Measurements from ENCODE around the gene LY6G6F.

Gene LY6G6F

DNA sequence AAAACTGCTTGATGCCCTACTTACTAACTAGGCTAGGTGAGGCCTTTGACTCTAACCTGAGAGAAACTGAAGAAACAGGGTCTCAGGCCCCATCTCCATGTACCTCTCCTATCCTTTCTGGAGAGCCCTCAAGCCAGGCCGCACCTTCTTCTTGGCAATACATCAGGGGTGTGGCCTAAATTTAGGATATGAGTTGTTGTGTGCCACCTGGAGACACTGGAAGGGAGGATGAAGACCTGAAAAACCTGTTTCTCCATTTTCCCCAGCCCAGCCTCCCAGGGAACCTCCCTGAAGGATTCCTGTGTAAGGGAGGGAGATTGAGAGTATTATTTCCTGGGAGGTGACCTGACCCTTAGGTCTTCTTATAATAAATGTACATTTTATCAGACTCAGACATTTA lies 11.6 kb downstream of the LY6G6F start:
- peaks cover 46% of the 10 kb centered on the region for H3K27me3 Mint-ChIP-seq
- peaks cover 9% of the 10 kb centered on the region for H3K4me1 Mint-ChIP-seq
- no peak overlapping the region for H3K4me3 Mint-ChIP-seq
- DNase-seq, result no peak
- CTCF ChIA-PET, result no interaction called here
- H3K9me3 Mint-ChIP-seq, result no peaks in the 10 kb centered on the region
- no peak overlapping the region for H3K27ac Mint-ChIP-seq
- H3K36me3 Mint-ChIP-seq, result no peaks in the 10 kb centered on the region

GRCh38 chr6:31719001-31719400 lies 12.3 kb downstream of the LY6G6F start:
- H3K9me3 Mint-ChIP-seq, result no peaks in the 10 kb centered on the region
- CTCF ChIA-PET, result no interaction called here
- no peak for DNase-seq
- no peak overlapping the region for H3K27ac Mint-ChIP-seq
- H3K4me3 Mint-ChIP-seq, result no peak overlapping the region
- peaks cover 12% of the 10 kb centered on the region for H3K4me1 Mint-ChIP-seq
- no peaks in the 10 kb centered on the region for H3K36me3 Mint-ChIP-seq
- peaks cover 39% of the 10 kb centered on the region for H3K27me3 Mint-ChIP-seq

GRCh38 chr6:31720196-31720770 lies 13.6 kb downstream of the LY6G6F start:
- CTCF ChIA-PET, result no interaction called here
- peaks cover 11% of the 10 kb centered on the region for H3K4me1 Mint-ChIP-seq

DNA sequence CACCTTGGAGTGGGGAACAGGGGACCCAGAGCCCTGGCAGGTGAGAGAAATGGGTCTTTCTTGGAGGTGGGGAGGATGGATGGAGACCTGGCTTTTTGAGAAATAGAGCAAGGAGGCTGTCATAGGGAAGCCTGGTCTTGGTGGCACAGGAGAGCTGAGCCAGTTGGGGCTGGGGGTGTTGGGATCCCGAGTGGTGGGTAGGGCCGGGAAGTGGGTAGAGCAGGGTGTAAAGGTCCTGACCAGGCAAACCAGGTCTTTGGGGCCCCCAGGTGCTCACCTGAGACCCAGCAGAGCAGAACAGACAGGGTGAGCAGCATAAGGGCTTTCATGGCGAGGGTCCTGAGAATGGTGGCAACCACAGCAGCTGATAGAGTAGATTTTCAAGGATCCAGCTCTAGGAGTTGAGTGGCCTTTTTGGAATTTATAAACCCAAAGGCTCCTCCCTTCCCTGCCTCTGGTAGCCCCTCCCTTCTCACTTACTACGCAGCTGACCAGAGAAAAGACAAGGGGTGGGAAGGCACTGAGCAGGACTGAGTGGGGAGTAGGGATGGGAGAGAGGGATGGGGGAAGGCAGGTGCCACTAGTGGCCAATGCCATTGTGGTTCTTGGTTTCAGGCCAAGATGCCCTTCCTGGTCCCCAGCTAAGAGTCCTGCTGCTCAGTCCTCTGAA lies 14.8 kb downstream of the LY6G6F start, which contains the start of gene LY6G6C:
Gene LY6G6C (minus strand): TSS at position 396 of the 670 bp plus-strand sequence. CDS start 67 bp downstream, at position 329.
- H3K27ac Mint-ChIP-seq, result no peak within 1 kb of the TSS
- CTCF ChIA-PET, result interaction anchor here (1.3 kb wide), 1 partner anchor 49 kb away, joined by 3 read pairs; no protein-coding TSS in a partner anchor
- peaks cover 22% of the 10 kb centered on the region for H3K4me1 Mint-ChIP-seq
- peaks cover 30% of the 10 kb centered on the region for H3K27me3 Mint-ChIP-seq
- H3K36me3 Mint-ChIP-seq, result peaks cover 8% of the 10 kb centered on the region
- no peak for DNase-seq
- no peaks in the 10 kb centered on the region for H3K9me3 Mint-ChIP-seq
- H3K4me3 Mint-ChIP-seq, result no peak within 1 kb of the TSS

More at GRCh38 chr6:31720196-31720770, 13.6 kb downstream of the LY6G6F start:
- no peak overlapping the region for H3K27ac Mint-ChIP-seq
- H3K4me3 Mint-ChIP-seq, result no peak overlapping the region
- no peak for DNase-seq
- H3K36me3 Mint-ChIP-seq, result no peaks in the 10 kb centered on the region
- no peaks in the 10 kb centered on the region for H3K9me3 Mint-ChIP-seq
- peaks cover 30% of the 10 kb centered on the region for H3K27me3 Mint-ChIP-seq

DNA sequence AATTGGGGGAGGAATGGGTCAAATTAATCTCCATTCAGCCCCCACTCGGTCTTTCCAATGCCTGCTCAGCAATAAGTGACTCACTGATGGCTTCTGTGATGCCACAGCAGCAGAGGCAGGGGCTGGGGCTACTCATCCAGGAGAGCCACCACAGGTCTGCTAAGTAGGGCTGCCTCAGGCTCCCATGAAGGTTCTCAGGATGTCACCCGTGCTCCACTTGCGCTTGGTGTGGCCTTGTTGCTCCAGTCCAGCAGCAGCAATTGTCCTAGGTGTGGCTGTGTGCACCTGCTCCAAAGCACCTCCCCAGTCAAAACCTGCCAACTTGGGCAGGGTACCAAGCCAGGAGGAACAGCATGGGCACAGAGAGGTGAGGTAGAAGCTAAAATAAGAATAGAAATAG lies 15.5 kb downstream of the LY6G6F start:
- CTCF ChIA-PET, result interaction anchor here (1.3 kb wide), 1 partner anchor 48 kb away, joined by 3 read pairs; no protein-coding TSS in a partner anchor

DNA sequence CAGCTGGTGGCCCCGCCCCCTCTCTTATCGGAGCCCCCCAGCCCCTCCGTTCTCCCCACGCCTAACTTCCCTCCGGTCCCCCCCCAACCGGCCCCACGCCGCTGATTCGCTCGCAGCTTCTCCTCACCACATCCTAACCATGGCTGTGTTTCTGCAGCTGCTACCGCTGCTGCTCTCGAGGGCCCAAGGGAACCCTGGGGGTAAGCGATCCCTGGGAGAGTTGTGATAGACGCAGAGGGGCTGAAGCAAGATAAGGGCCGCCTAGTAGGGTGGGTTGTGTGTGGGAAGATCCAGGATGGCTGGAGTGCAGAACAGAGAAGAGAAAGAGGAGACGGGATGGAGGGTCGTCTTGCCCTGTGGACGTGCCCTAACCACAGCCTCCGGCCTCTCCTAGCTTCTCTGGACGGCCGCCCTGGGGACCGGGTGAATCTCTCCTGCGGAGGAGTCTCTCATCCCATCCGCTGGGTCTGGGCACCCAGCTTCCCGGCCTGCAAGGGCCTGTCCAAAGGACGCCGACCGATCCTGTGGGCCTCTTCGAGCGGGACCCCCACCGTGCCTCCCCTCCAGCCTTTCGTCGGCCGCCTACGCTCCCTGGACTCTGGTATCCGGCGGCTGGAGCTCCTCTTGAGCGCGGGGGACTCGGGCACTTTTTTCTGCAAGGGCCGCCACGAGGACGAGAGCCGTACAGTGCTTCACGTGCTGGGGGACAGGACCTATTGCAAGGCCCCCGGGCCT lies 16.7 kb downstream of the LY6G6F start, which contains the start of gene MPIG6B:
Gene MPIG6B (plus strand): TSS at position 129 of the 735 bp plus-strand sequence. CDS start 11 bp downstream, at position 140.
- DNase-seq, result no peak
- Mint-ChIP-seq H3K4me3 (no peak within 1 kb of the TSS), H3K9me3 (no peaks in the 10 kb centered on the region), H3K27me3 (peaks cover 22% of the 10 kb centered on the region), H3K36me3 (peaks cover 22% of the 10 kb centered on the region), H3K27ac (peak within 1 kb of the TSS; percentile 20), H3K4me1 (peaks cover 39% of the 10 kb centered on the region)
- CTCF ChIA-PET, result interaction anchor here (0.9 kb wide), 1 partner anchor 103 kb away, joined by 3 read pairs; no protein-coding TSS in a partner anchor

More for the DNA sequence above, 15.5 kb downstream of the LY6G6F start:
- Mint-ChIP-seq H3K9me3 (no peaks in the 10 kb centered on the region), H3K27me3 (peaks cover 29% of the 10 kb centered on the region), H3K4me3 (no peak overlapping the region), H3K36me3 (peaks cover 15% of the 10 kb centered on the region), H3K4me1 (peaks cover 28% of the 10 kb centered on the region), H3K27ac (no peak overlapping the region)
- DNase-seq, result no peak

DNA sequence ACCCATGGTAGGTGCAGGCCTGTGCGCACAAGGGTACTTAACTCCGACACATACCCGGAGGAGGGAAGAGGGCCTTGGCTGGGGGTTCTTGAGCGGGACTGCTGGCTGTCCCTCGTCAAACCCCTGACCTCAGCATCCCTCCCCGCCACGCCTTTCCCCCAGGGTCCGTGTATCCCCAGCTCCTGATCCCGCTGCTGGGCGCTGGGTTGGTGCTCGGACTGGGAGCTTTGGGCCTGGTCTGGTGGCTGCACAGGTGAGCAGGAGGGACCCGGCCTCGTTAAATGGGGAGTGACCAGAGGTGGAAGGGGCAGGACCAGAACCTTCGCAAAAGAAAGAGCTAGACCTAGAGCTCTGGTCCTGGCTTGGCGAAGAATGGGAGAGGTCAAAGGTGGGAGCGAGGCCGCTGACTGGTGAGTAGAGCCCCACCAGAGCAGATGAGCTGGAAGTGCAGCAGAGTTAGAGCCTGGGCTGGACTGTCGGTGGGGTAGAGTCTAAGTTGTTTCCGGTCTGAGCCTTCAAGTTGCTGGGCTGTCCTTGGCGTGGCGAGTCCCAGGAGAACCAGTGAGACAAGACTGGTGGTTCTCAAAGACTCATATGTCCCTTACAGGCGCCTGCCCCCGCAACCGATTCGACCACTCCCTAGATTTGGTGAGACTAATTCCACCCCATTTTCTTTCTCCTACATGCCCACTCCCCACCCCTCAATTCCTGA lies 17.5 kb downstream of the LY6G6F start:
- Mint-ChIP-seq H3K4me1 (peaks cover 46% of the 10 kb centered on the region), H3K4me3 (no peak overlapping the region), H3K36me3 (peaks cover 23% of the 10 kb centered on the region), H3K27me3 (peaks cover 22% of the 10 kb centered on the region), H3K27ac (no peak overlapping the region), H3K9me3 (no peaks in the 10 kb centered on the region)
- DNase-seq, result no peak
- CTCF ChIA-PET, result interaction anchor here (0.9 to 2.0 kb wide), 2 partner anchors 46 to 102 kb away, joined by 3 to 6 read pairs; no protein-coding TSS in a partner anchor

DNA sequence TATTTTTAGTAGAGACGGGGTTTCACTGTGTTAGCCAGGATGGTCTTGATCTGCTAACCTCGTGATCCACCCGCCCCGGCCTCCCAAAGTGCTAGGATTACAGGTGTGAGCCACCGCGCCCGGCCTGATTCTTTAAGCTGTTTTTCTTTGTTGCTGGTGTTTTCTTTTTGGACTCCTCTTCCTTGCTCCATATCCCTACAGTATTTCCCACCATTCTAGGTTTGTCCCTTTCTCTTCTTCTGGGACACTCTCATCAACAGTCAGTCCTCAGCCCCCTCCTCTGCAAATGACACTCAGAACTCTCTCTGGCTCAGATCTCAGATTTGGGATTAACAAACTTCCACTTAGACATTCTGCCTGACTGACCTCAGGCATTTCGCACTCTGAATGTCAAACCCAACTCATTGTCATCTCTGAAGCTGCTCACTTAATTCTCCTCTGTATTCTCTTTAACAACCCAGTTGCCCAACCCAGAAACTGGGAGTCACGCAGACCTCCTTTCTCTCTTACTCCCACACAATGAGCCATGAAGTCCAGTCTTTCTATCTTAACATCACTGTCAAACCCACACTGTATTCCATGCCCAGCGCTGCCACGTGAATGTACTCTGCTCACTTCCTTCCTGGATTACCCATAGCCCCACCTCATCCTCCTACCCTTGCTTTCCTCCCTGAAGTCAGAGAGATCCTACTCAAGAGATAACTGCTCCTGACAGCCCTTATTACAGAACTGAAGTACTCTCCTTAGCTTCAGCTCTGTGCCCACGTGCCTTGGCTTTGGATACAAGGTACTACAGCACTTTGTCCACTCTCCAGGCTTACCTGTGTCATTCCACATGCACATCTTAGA lies 19.1 kb downstream of the LY6G6F start:
- H3K4me3 Mint-ChIP-seq, result no peak overlapping the region
- peaks cover 60% of the 10 kb centered on the region for H3K4me1 Mint-ChIP-seq
- H3K27ac Mint-ChIP-seq, result peak overlapping the region; percentile 1
- H3K9me3 Mint-ChIP-seq, result no peaks in the 10 kb centered on the region
- peaks cover 13% of the 10 kb centered on the region for H3K27me3 Mint-ChIP-seq
- DNase-seq, result no peak
- peaks cover 33% of the 10 kb centered on the region for H3K36me3 Mint-ChIP-seq
- CTCF ChIA-PET, result interaction anchor here (1.0 to 2.1 kb wide), 4 partner anchors 13 to 44 kb away, joined by 3 to 6 read pairs (median 6); partner anchors contain the start of gene ABHD16A

GRCh38 chr6:31727034-31727716 lies 20.5 kb downstream of the LY6G6F start:
- DNase-seq, result peak; percentile 51
- Mint-ChIP-seq H3K9me3 (no peaks in the 10 kb centered on the region), H3K36me3 (peaks cover 46% of the 10 kb centered on the region), H3K4me3 (peak overlapping the region; percentile 66), H3K27ac (peak overlapping the region; percentile 90), H3K27me3 (no peaks in the 10 kb centered on the region), H3K4me1 (peaks cover 71% of the 10 kb centered on the region)
- CTCF ChIA-PET, result interaction anchor here (1.4 to 2.2 kb wide), 4 partner anchors 12 to 88 kb away, joined by 5 to 11 read pairs (median 7); partner anchors contain the start of genes ABHD16A, HSPA1A and HSPA1L

- Mint-ChIP-seq H3K4me3 (peak overlapping the region; percentile 88), H3K9me3 (no peaks in the 10 kb centered on the region), H3K4me1 (peaks cover 71% of the 10 kb centered on the region), H3K27ac (peak overlapping the region; percentile 90), H3K36me3 (peaks cover 47% of the 10 kb centered on the region), H3K27me3 (no peaks in the 10 kb centered on the region)
- no peak for DNase-seq
- CTCF ChIA-PET, result interaction anchor here (1.4 to 2.7 kb wide), 7 partner anchors 10 to 103 kb away, joined by 5 to 16 read pairs (median 9); partner anchors contain the start of genes ABHD16A, HSPA1A, HSPA1L and LSM2
Observed at GRCh38 chr6:31727717-31728671, 21.3 kb downstream of the LY6G6F start.

GRCh38 chr6:31728767-31729514 lies 22.3 kb downstream of the LY6G6F start, which contains the start of gene DDAH2:
Gene DDAH2 (minus strand): TSS chr6:31729299. CDS start chr6:31729161, 138 bp downstream.
- H3K36me3 Mint-ChIP-seq, result peaks cover 57% of the 10 kb centered on the region
- H3K4me1 Mint-ChIP-seq, result peaks cover 75% of the 10 kb centered on the region
- H3K9me3 Mint-ChIP-seq, result no peaks in the 10 kb centered on the region
- peak within 1 kb of the TSS; percentile 88 for H3K4me3 Mint-ChIP-seq
- CTCF ChIA-PET, result interaction anchor here (0.6 to 5.4 kb wide), 10 partner anchors 9 to 104 kb away, joined by 3 to 23 read pairs (median 6); partner anchors contain the start of genes GPANK1, HSPA1B, LSM2 and MSH5
- no peak for DNase-seq
- peak within 1 kb of the TSS; percentile 90 for H3K27ac Mint-ChIP-seq
- H3K27me3 Mint-ChIP-seq, result no peaks in the 10 kb centered on the region
